Mesenteric fat pad (tissue), 1 donor: Measurements from ENCODE around the gene CEBPB. TPM values are rescaled to one million over a fixed set of nuclear protein-coding genes. Genes with fewer than 3 reads are reported as not detected.
"Not testable (repeated sequence)": the region's sequence is repeated elsewhere in the genome, so short reads cannot be mapped to it uniquely, and the experiment has no call there.

Experiments used
- DNase-seq: peaks from one replicate; pipeline ENCODE4 v3.0.0-alpha.2; 2020; ENCODE audit warnings: low spot score
- total RNA-seq: library from RNA; stranded (reverse); fragmentation: NEBNext Ultra II Directional; extraction: Animal tissue kit (Norgen Biotek cat#: 25700); gene quantifications from one replicate; pipeline ENCODE4 v1.2.1, GENCODE V29; 2021
- donor health status: DM: yes; HTN: yes; CAD: no.

CEBPB gene
- total RNA-seq, 1 donor from 2014 or later = 434 TPM

- no peak for DNase-seq
Measured at GRCh38 chr20:50169329-50169823, 21.3 kb upstream of the CEBPB start.

- DNase-seq = no peak
Measured at GRCh38 chr20:50170549-50171220, 19.9 kb upstream of the CEBPB start.

- peak; percentile 94 for DNase-seq
Measured at GRCh38 chr20:50172347-50173013, 18.1 kb upstream of the CEBPB start.

GRCh38 chr20:50174456-50174855 is 16.2 kb upstream of the CEBPB start:
- no peak for DNase-seq

- no peak for DNase-seq
Measured at GRCh38 chr20:50175938-50176933, 14.4 kb upstream of the CEBPB start.

GRCh38 chr20:50178672-50179071 is 12.0 kb upstream of the CEBPB start:
- not testable (repeated sequence) for DNase-seq

GRCh38 chr20:50181344-50181743 is 9.3 kb upstream of the CEBPB start:
- DNase-seq = no peak

- no peak for DNase-seq
Measured at GRCh38 chr20:50182346-50182745, 8.3 kb upstream of the CEBPB start.

GRCh38 chr20:50185426-50185825 is 5.2 kb upstream of the CEBPB start:
- no peak for DNase-seq

GRCh38 chr20:50186151-50186885 is 4.3 kb upstream of the CEBPB start:
- DNase-seq = peak; percentile 95

- no peak for DNase-seq
Measured at GRCh38 chr20:50186987-50187402, 3.6 kb upstream of the CEBPB start.

- DNase-seq = no peak
Measured at GRCh38 chr20:50187403-50188051, 3.1 kb upstream of the CEBPB start.

GRCh38 chr20:50188287-50188688 is 2.3 kb upstream of the CEBPB start:
- no peak for DNase-seq

- no peak for DNase-seq
Measured at GRCh38 chr20:50188879-50189680, 1.6 kb upstream of the CEBPB start.

- DNase-seq = no peak
Measured at GRCh38 chr20:50189681-50190250, 864 bp upstream of the CEBPB start.

GRCh38 chr20:50191065-50191543 is 474 bp downstream of the CEBPB start:
- no peak for DNase-seq

- no peak for DNase-seq
Measured at GRCh38 chr20:50191544-50192363, 1.1 kb downstream of the CEBPB start.
